Type B pancreatic cell (in vitro differentiated cells): ENCODE measurements around the gene VSTM2B. TPM values are rescaled to one million over a fixed set of nuclear protein-coding genes. Genes with fewer than 3 reads are reported as not detected.

Experiments
- DNase-seq: peaks from one replicate; pipeline ENCODE4 v3.0.0; 2021; ENCODE audit warnings: mixed read lengths; ENCODE audit not compliant: unreplicated experiment; ENCODE audit errors: extremely low spot score
- H3K27ac Mint-ChIP-seq: 2 replicates; pipeline ENCODE4 v1.8.0; 2021; ENCODE audit warnings: mild to moderate bottlenecking, mixed read lengths
- H3K27me3 Mint-ChIP-seq: 2 replicates; pipeline ENCODE4 v1.8.0; 2021; ENCODE audit warnings: mixed read lengths
- H3K36me3 Mint-ChIP-seq: 2 replicates; pipeline ENCODE4 v1.8.0; 2021; ENCODE audit warnings: mixed read lengths
- H3K4me1 Mint-ChIP-seq: one replicate; pipeline ENCODE4 v1.8.0; 2021; ENCODE audit warnings: mixed read lengths; ENCODE audit not compliant: unreplicated experiment
- H3K4me3 Mint-ChIP-seq: 2 replicates; pipeline ENCODE4 v1.8.0; 2021; ENCODE audit warnings: mild to moderate bottlenecking, mixed read lengths
- H3K9me3 Mint-ChIP-seq: 2 replicates; pipeline ENCODE4 v1.8.0; 2021; ENCODE audit warnings: mixed read lengths
- total RNA-seq: library from RNA; stranded (reverse); gene quantifications from 2 replicates; pipeline ENCODE4 v1.2.1, GENCODE V29; 2021; ENCODE audit warnings: low replicate concordance
- TF ChIP-seq, protein P1 (sequence below): fragments of 200-600 bp; sonication (generic); conservative IDR thresholded peaks from 2 replicates; pipeline ENCODE4 v1.5.0; 2021; ENCODE audit warnings: antibody characterized with exemption, mild to moderate bottlenecking

Gene VSTM2B
- total RNA-seq, 1 donor from 2014 or later, result 0.68 TPM

DNA sequence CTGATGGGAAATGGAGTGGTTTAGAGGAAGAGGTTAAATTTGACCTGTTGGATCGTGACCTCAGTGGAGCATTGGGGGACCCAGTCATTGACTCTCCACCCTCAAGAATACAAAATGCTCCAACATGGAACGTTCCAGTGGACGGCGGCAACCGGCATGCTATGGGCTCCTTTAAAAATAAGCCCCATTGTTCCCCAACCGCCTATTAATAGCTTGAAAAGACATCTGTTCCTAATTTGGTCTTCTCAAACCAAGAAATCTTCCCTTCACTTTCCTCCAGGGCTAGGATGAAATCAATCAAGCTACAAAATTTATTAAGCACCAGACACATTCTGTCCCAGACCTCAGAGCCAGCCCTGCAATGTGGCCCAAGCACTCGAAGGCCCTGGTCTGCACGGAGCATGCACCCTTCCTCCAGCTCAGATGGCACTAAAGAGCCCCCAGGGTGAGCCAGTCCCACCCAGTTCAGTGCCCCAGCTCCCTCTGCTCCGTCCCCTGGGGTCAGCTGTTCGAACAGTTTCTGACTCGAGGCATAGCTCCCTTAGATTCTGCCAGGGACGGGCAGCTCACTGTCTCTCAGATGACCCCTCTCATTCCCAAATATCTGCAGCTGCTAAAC is 22.5 kb upstream of the VSTM2B start:
- Mint-ChIP-seq H3K4me3 (no peak overlapping the region), H3K27me3 (peaks cover 7% of the 10 kb centered on the region), H3K27ac (no peak overlapping the region), H3K9me3 (no peaks in the 10 kb centered on the region), H3K4me1 (no peaks in the 10 kb centered on the region), H3K36me3 (no peaks in the 10 kb centered on the region)
- DNase-seq, result no peak
- TF ChIP-seq, protein P1, sequence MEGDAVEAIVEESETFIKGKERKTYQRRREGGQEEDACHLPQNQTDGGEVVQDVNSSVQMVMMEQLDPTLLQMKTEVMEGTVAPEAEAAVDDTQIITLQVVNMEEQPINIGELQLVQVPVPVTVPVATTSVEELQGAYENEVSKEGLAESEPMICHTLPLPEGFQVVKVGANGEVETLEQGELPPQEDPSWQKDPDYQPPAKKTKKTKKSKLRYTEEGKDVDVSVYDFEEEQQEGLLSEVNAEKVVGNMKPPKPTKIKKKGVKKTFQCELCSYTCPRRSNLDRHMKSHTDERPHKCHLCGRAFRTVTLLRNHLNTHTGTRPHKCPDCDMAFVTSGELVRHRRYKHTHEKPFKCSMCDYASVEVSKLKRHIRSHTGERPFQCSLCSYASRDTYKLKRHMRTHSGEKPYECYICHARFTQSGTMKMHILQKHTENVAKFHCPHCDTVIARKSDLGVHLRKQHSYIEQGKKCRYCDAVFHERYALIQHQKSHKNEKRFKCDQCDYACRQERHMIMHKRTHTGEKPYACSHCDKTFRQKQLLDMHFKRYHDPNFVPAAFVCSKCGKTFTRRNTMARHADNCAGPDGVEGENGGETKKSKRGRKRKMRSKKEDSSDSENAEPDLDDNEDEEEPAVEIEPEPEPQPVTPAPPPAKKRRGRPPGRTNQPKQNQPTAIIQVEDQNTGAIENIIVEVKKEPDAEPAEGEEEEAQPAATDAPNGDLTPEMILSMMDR, result no peak

DNA sequence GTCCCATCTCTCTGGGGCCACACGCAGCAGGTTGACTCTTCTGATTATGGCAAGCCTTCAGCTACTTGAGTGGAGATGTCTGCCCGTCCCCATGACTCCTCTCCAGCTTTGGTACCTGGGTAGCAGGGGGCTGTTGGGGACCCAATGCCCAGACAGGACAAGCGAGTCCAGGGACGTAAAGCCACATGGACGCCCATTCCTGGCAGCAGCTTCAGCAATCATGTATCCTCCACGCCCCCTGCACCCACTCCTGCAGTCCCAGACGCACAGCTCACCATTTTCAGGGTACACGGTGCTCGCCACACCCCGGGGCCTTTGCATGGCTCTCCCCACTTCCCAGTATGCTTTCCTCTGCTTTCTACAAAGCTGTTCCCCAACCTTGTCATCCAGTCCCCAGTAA is 22.0 kb upstream of the VSTM2B start:
- Mint-ChIP-seq H3K27ac (no peak overlapping the region), H3K9me3 (no peaks in the 10 kb centered on the region), H3K4me3 (no peak overlapping the region), H3K36me3 (no peaks in the 10 kb centered on the region), H3K4me1 (no peaks in the 10 kb centered on the region), H3K27me3 (peaks cover 7% of the 10 kb centered on the region)
- TF ChIP-seq, protein P1, result no peak
- DNase-seq, result no peak

DNA sequence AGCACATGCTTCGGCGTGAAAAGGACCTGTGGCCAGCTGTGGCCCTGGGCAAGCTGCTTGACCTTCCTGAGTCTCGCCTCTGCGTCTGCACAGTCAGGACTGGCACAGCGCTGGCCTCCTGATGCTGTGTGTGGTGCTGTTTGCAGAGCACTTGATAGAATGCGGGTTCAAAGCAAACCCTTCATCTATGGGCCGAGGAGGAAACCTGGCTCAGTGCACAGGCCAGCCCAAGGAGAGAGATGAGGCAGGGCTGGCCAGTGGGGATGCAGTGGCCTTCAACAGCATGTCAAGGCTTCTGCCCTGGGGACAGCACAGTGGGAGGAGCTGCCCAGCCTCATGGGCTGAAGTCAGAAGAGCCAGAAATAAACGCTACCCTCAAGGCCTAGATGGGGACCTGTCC is 21.3 kb upstream of the VSTM2B start:
- Mint-ChIP-seq H3K27ac (no peak overlapping the region), H3K27me3 (peaks cover 11% of the 10 kb centered on the region), H3K4me1 (no peaks in the 10 kb centered on the region), H3K9me3 (no peaks in the 10 kb centered on the region), H3K4me3 (no peak overlapping the region), H3K36me3 (no peaks in the 10 kb centered on the region)
- DNase-seq, result no peak
- TF ChIP-seq, protein P1, result no peak

DNA sequence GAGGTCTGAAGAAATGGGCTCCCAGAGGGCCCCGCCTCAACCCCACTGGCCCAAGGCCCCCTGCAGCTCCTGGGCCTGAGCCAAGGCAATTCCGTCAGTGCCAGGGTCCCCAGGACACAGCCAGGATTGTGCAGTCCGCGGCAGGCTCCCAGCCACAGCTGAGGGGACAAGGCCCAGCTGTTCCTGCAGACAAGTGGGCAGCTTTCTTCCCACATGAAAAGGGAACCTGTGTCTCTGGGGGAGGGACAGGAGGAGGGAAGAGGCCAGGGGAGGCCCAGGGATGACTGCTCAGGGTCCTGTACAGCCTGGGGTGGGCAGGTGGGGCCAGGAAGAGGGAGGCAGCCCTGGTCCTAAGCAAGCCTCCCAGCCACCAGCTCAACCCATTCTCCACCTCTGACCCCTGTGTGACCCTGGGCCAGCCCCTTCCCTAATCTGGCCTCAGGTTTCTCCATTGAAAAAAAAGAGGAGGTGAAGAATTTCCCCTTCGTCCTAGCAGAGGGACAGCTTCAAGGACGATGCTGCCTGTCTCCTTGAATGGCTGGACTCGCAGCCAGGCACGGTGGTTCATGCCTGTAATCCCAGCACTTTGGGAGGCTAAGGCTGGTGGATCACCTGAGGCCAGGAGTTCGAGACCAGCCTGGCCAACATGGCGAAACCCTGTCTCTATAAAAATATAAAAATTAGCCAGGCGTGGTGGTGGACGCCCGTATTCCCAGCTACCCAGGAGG is 20.5 kb upstream of the VSTM2B start:
- Mint-ChIP-seq H3K9me3 (no peaks in the 10 kb centered on the region), H3K36me3 (no peaks in the 10 kb centered on the region), H3K27me3 (peaks cover 19% of the 10 kb centered on the region), H3K27ac (no peak overlapping the region), H3K4me3 (no peak overlapping the region), H3K4me1 (no peaks in the 10 kb centered on the region)
- TF ChIP-seq, protein P1, result no peak
- DNase-seq, result no peak

DNA sequence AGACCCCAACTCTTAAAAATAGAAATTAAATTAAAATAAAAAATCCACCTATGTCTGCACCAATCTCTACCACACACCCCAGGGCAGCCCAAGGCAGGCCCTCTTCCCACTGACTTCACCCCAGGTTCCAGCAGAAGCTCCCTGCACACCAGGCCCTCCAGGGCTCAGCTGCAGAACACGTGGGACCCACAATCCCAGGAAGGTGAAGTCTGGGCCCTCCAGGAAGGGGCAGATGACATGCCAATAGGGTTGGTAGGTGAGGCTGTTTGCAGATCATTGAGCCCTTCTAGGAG is 19.2 kb upstream of the VSTM2B start:
- peaks cover 31% of the 10 kb centered on the region for H3K27me3 Mint-ChIP-seq
- no peaks in the 10 kb centered on the region for H3K9me3 Mint-ChIP-seq
- H3K4me3 Mint-ChIP-seq, result no peak overlapping the region
- no peaks in the 10 kb centered on the region for H3K36me3 Mint-ChIP-seq
- TF ChIP-seq, protein P1, result no peak
- H3K4me1 Mint-ChIP-seq, result no peaks in the 10 kb centered on the region
- H3K27ac Mint-ChIP-seq, result no peak overlapping the region
- DNase-seq, result no peak
